Endometrial microvascular endothelial cells (primary cell): ENCODE data around the gene OR7A5. TPM values are rescaled to one million over a fixed set of nuclear protein-coding genes. Genes with fewer than 3 reads are reported as not detected.
"Not testable (repeated sequence)": the region's sequence is repeated elsewhere in the genome, so short reads cannot be mapped to it uniquely, and the experiment has no call there.

Source experiments
- in situ Hi-C: cut with HindIII; loops from 2 replicates; pipeline ENCODE4 v1.10.0; 2017; ENCODE audit warnings: low sequenced_read_pairs, low pct_unique_long_range_greater_than_20kb; ENCODE audit errors: inconsistent ontology term
- total RNA-seq: library from RNA; depleted of rRNA; stranded (reverse); fragments of >200 nt; gene quantifications from one replicate; pipeline ENCODE4 v1.2.3, GENCODE V29; 2015; ENCODE audit errors: inconsistent ontology term

Gene OR7A5
- total RNA-seq, 1 donor from 2014 or later, result not detected

- in situ Hi-C loops, result not testable (repeated sequence)
Measured at GRCh38 chr19:14792250-14792649, 42.7 kb downstream of the OR7A5 start.

DNA sequence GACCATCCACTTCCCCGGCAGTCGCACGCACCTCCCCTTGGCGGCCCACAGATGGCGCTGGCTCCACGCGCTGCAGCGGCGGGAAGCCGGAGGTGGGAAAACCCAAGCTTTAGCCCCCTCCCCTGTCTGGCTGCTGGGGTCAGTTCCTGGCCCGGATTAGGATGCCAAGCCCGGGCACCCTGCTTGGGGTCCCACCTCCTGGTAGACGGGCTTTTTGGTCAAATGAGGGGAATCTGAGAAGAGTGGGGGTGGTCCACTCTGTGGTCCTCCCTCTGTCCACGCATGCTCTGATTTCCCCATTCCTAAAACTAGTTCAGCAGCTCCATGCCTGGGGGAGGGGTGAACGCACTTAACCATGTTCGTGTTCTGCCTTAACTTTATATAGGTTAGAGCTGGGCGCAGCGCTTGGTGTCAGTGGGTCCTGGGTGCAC lies 48.5 kb downstream of the OR7A5 start:
- in situ Hi-C loops, result no loop called here

GRCh38 chr19:14785102-14785793 lies 49.7 kb downstream of the OR7A5 start:
- in situ Hi-C loops, result not testable (repeated sequence)

GRCh38 chr19:14784730-14785101 lies 50.3 kb downstream of the OR7A5 start:
- in situ Hi-C loops, result not testable (repeated sequence)

- in situ Hi-C loops, result not testable (repeated sequence)
Measured at GRCh38 chr19:14783410-14783998, 51.5 kb downstream of the OR7A5 start.

DNA sequence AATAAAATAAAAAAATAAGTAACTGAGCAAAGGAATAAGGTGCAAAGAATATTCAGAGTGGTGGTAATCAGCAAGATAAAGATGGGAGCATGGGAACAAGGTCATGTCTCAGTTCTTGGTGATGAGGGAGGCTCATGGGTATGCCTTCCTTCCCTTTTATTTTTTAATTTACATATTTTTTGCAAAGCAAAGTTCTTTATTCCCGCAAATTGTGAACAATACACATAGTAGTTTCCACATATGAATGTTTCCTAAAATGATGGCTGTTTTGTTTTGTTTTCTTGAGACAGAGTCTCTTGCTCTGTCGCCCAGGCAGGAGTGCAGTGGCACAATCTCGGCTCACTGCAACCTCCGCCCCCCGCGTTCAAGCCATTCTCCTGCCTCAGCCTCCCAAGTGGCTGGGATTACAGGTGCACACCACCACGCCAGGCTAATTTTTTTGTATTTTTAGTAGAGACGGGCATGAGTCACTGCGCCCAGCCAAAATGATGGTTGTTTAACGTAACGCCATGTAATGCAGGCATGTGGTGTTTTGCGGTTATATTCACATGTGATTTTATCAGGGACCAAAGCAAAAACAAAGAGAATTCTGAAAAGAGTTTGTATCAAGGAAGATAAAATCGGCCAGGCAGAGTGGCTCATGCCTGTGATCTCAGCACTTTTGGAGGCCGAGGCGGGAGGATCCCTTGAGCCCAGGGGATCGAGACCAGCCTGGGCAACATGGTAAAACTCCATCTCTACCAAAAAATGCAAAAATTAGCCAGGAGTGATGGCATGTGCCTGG lies 52.2 kb downstream of the OR7A5 start:
- in situ Hi-C loops, result no loop called here

- in situ Hi-C loops, result not testable (repeated sequence)
Measured at GRCh38 chr19:14781713-14782536, 53.1 kb downstream of the OR7A5 start.

DNA sequence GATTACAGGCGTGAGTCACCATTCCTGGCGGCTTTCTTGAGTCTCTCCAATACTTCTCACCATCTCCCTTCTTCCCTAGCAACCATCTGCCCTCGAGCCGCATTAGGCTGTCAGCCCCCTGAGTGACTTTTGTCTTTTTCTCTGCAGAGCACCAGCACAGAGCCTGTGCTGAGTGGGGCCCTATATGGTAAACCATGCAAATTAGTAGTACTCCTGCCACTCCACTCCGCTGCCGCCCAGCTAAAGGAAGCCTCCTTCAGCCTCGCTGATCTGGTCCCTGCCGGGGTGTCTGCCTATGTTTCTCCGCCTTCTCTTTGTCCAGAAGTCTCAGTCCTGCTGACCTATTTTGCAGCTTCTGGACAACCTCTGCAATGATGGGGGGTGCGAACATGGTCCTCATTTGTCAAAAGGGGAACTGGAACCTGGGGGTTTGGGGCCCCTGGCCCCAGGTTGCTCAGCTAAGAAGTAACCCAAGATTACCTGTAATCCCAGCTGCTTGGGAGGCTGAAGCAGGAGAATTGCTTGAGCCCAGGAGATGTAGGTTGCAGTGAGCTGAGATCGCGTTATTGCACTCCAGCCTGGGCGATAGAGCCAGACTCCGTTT lies 54.3 kb downstream of the OR7A5 start:
- in situ Hi-C loops, result not testable (repeated sequence)

DNA sequence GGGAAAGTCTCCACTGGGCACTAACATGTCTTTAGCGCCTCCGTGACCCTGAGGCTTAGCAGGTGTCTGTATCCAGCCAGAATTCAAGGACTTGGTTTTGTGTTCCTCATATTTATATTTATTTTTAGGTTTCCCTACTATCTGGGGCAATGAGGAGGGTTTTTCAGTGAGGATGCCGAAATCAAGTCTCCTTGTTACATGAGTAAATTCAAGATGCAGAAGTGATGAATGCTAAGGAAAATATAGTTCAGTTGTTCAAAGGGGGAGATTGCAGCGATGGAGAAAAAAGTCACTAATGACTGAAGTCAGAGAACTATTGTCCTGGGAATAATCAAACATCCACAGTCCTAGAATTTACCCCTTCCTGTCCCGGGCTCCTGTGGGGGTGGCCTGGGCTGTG lies 55.8 kb downstream of the OR7A5 start:
- in situ Hi-C loops, result no loop called here

- in situ Hi-C loops, result not testable (repeated sequence)
Measured at GRCh38 chr19:14778110-14778845, 56.7 kb downstream of the OR7A5 start, which contains the start of gene ADGRE2. Gene ADGRE2, minus strand, starts transcription at chr19:14778560. Its CDS starts 1,804 bp downstream, at chr19:14776756.

DNA sequence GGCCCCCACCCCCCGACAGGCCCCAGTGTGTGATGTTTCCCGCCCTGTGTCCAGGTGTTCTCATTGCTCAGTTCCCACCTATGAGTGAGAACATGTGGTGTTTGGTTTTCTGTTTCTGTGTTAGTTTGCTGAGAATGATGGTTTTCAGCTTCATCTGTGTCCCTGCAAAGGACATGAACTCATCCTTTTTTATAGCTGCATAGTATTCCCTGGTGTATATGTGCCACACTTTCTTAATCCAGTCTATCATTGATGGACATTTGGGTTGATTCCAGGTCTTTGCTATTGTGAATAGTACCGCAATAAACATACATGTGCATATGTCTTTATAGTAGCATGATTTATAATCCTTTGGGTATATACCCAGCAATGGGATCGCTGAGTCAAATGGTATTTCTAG lies 57.3 kb downstream of the OR7A5 start:
- in situ Hi-C loops, result not testable (repeated sequence)

Other genes with a start within 250 kb of the OR7A5 start
- gene ADGRE3, start 160.3 kb downstream of the OR7A5 start, total RNA-seq, result not detected
- gene ZNF333, start 145.1 kb downstream of the OR7A5 start, total RNA-seq, result 3.0 TPM
- not detected for gene ADGRE2, start 56.6 kb downstream of the OR7A5 start, total RNA-seq
- not detected for gene OR7C1, start within 50 bp of the OR7A5 start, total RNA-seq
- gene OR7A10, start 13.7 kb upstream of the OR7A5 start, total RNA-seq, result not detected
- gene OR7A17, start 50.9 kb upstream of the OR7A5 start, total RNA-seq, result not detected
- not detected for gene OR7C2, start 106.3 kb upstream of the OR7A5 start, total RNA-seq
- gene SLC1A6, start 144.7 kb upstream of the OR7A5 start, total RNA-seq, result not detected
- gene CASP14, start 214.3 kb upstream of the OR7A5 start, total RNA-seq, result not detected
- not detected for gene OR1I1, start 247.0 kb upstream of the OR7A5 start, total RNA-seq